Islet of Langerhans (tissue), 1 donor: ENCODE data around the gene RRAGB.
"Not testable (repeated sequence)": the region's sequence is repeated elsewhere in the genome, so short reads cannot be mapped to it uniquely, and the experiment has no call there.

Source experiments
- FAIRE-seq: peaks from one replicate; lab custom pipeline; 2011; peaks lifted over from hg19 to GRCh38; lab: Jason Lieb, UNC

The RRAGB gene

GRCh38 chrX:55774419-55774818, 56.9 kb downstream of the RRAGB start:
- not testable (repeated sequence) for FAIRE-seq

DNA sequence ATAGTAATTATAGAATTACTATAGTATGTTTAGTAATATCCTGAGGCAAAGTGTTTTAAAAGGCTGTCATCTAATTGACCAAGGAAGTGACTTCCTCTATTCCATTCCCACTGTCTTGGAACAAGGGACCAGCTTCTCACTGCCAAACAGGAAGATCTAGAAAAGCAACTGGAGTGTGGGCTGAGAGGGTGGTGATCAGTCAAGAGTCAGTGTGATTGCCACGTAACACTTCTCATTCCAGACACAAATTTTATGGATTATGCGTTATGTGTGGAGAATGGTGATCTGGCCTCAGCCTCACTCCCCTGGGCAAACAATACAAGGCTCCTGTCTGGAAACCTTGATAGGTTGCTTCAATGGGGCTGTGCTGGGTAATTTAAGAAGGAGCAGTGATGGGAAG, 60.0 kb downstream of the RRAGB start:
- no peak for FAIRE-seq

GRCh38 chrX:55778322-55778721, 60.8 kb downstream of the RRAGB start:
- no peak for FAIRE-seq

DNA sequence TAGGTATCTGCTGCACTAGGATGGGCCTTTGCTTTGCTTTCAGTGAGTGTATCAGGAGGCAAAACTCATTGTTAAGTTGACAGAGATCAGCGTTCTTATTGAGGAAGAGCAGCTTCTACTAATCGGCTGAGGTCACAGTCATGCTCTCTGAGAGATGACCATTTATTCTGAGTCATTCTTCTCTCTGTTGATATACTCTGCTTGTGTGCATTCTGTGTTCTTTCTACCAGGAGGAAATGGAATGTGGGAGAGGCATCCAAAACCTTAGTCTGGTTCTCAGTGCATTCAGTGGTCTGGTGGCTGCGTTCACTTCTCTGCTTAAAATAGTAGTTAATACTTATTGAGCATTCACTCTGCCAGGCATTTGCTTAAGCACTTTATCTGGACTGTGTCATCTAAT, 66.2 kb downstream of the RRAGB start:
- no peak for FAIRE-seq

DNA sequence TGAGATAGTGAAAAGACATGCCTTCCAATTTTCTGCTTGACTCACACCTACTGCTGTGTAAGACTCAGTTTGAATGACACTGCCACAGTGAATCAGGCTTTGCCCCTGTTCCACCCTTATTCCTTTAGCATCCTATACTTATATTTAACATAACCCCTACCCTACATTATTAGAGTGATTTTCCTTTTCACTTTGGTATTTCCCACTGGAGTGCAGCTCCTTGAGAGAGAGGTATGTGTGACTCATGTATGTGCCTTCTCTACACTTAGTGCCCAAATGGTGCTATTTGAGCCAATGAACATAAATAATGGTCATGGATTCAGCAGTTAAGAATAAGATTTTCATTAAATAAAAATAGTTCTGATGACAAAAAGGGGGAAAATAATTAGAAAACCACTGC, 69.5 kb downstream of the RRAGB start:
- no peak for FAIRE-seq

DNA sequence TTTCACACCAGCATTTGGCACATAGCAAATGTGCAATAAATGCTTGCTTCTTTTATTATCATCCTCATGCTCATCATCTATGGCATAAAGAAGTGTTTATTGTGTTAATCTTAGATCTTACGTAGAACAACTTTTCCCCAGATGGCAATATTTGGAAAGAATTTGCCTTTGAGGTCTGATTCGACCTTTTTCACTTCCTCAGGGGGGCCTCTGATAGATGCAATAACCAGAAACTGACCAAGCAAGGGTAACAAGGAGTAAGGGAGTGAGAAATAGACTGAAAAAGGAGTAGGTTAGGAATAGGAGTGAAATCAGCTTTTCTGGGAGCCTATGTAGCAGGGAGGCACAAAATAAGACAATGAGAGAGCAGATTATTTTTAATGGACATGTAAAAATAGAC, 70.2 kb downstream of the RRAGB start:
- no peak for FAIRE-seq

DNA sequence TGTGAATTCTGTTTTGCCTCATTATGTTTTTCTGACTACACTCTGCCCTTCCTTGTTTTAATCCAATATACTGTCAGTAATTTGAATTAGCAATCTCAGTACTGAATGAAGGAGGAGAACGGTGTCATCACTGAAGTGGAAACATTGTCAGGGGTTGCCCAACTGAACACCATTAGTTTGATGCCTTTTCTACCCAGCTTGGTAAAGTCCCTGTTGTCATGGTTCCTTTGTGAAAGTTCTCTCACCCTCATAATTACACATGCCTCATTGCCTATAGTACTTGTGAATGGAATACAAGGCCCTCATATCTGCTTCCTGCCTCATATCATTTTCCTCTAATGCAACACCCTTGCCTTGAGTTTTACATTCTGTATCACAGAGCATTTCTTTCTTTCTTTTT, 76.9 kb downstream of the RRAGB start:
- no peak for FAIRE-seq

DNA sequence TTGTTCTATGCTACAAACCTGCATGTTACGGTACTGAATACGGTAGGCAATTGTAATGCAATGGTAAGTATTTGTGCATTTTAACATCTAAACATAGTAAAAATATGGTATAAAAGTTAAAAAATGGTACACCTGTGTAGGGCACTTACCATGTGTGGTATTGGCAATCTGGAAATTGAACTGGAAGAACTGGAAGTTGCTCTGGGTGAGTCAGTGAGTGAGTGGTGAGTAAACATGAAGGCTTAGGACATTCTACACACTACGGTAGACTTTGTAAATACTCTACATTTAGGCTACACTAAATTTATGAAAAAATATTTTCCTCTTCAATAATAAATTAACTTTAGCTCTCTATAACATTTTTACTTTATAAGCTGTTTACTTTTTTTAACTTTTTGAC, 78.9 kb downstream of the RRAGB start:
- FAIRE-seq, result no peak

DNA sequence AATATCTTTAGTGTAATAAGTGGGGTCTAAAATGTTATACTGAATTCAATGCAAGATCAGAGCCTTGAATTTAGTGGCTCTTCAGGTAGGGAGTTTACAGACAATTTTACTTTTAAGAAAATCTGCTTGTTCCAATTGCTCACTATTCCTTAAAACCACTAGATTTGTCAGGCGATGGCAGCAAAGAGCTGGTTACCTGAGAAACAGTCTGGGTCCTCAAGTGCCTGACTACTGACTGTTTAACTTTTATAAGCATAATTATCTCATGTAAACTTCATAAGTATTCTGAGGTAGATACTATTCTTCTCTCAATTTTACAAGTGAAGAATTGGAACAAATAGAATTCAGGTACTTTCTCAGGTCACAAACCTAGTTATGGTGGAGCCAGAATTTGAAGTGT, 84.3 kb downstream of the RRAGB start:
- FAIRE-seq, result peak; percentile 93
